ENCODE results near the gene PREX1. TPM values are rescaled to one million over a fixed set of nuclear protein-coding genes. Genes with fewer than 3 reads are reported as not detected.

PREX1 gene
- total RNA-seq, 2 experiments from 2014 or later: 20.7 to 25.3 TPM

GRCh38 chr20:48578397-48579098 is 249.3 kb downstream of the PREX1 start:
- intact Hi-C loops (cut with micrococcal nuclease; ENCODE audit: unreplicated experiment): no loop called here
- Histone ChIP-seq H4K20me1 (ENCODE audit: insufficient read depth, low read length) (no peaks in the 10 kb centered on the region), H3K9me3 (ENCODE audit: low read length) (no peaks in the 10 kb centered on the region), H2AFZ (ENCODE audit: low read length) (no peak overlapping the region), H3K36me3 (ENCODE audit: insufficient read depth, low read length) (no peaks in the 10 kb centered on the region), H3K79me2 (ENCODE audit: insufficient read depth, low read depth, low read length) (no peaks in the 10 kb centered on the region), H3K4me2 (ENCODE audit: low read length) (no peak overlapping the region), H3K27ac (ENCODE audit: low read depth, low read length, poor library complexity, severe bottlenecking) (no peak overlapping the region), H3K4me1 (ENCODE audit: insufficient read depth, low read length, poor library complexity, severe bottlenecking) (no peaks in the 10 kb centered on the region), H3K4me3 (ENCODE audit: low read depth, low read length, poor library complexity, severe bottlenecking) (no peak overlapping the region), H3K9me2 (ENCODE audit: insufficient read depth, low read length) (no peaks in the 10 kb centered on the region)
- no peak for TF ChIP-seq CTCF (conservative IDR thresholded peaks at IDR 0.05; ENCODE audit: low read length)
- no peak for TF ChIP-seq EZH2phosphoT487 (IDR thresholded peaks at IDR 0.05; ENCODE audit: borderline replicate concordance, low read depth, low read length)
- no peak for DNase-seq (ENCODE audit: low spot score)
- ChIA-PET POLR2A (no interaction called here), CTCF (ENCODE audit: unreplicated experiment) (no interaction called here)
- BruUV-seq (replicated peaks): no TSS peak

GRCh38 chr20:48577557-48577956 is 250.2 kb downstream of the PREX1 start:
- POLR2A ChIA-PET: no interaction called here
- H2AFZ ChIP-seq (ENCODE audit: low read length): no peak overlapping the region
- BruUV-seq (replicated peaks): no TSS peak
- CTCF ChIA-PET (ENCODE audit: unreplicated experiment): no interaction called here
- no peaks in the 10 kb centered on the region for H3K9me3 ChIP-seq (ENCODE audit: low read length)
- no peak for DNase-seq (ENCODE audit: low spot score)
- intact Hi-C loops (cut with micrococcal nuclease; ENCODE audit: unreplicated experiment): no loop called here
- H3K4me2 ChIP-seq (ENCODE audit: low read length): no peak overlapping the region
- H3K27ac ChIP-seq (ENCODE audit: low read depth, low read length, poor library complexity, severe bottlenecking): no peak overlapping the region
- H3K36me3 ChIP-seq (ENCODE audit: insufficient read depth, low read length): no peaks in the 10 kb centered on the region
- TF ChIP-seq CTCF (conservative IDR thresholded peaks at IDR 0.05; ENCODE audit: low read length): no peak
- no peak for TF ChIP-seq EZH2phosphoT487 (IDR thresholded peaks at IDR 0.05; ENCODE audit: borderline replicate concordance, low read depth, low read length)
- H3K4me3 ChIP-seq (ENCODE audit: low read depth, low read length, poor library complexity, severe bottlenecking): no peak overlapping the region
- no peaks in the 10 kb centered on the region for H3K79me2 ChIP-seq (ENCODE audit: insufficient read depth, low read depth, low read length)
- H3K4me1 ChIP-seq (ENCODE audit: insufficient read depth, low read length, poor library complexity, severe bottlenecking): no peaks in the 10 kb centered on the region
- H4K20me1 ChIP-seq (ENCODE audit: insufficient read depth, low read length): no peaks in the 10 kb centered on the region
- no peaks in the 10 kb centered on the region for H3K9me2 ChIP-seq (ENCODE audit: insufficient read depth, low read length)

- no peak overlapping the region for H3K27ac ChIP-seq (ENCODE audit: low read depth, low read length, poor library complexity, severe bottlenecking)
- ChIA-PET POLR2A (no interaction called here), CTCF (ENCODE audit: unreplicated experiment) (interaction anchor here (0.6 kb wide), 1 partner anchor 74 kb away, joined by 3 read pairs; no protein-coding TSS in a partner anchor)
- no peak overlapping the region for H3K4me3 ChIP-seq (ENCODE audit: low read depth, low read length, poor library complexity, severe bottlenecking)
- H3K36me3 ChIP-seq (ENCODE audit: insufficient read depth, low read length): no peaks in the 10 kb centered on the region
- H2AFZ ChIP-seq (ENCODE audit: low read length): no peak overlapping the region
- no peak overlapping the region for H3K4me2 ChIP-seq (ENCODE audit: low read length)
- no peaks in the 10 kb centered on the region for H3K4me1 ChIP-seq (ENCODE audit: insufficient read depth, low read length, poor library complexity, severe bottlenecking)
- no TSS peak for BruUV-seq (replicated peaks)
- intact Hi-C loops (cut with micrococcal nuclease; ENCODE audit: unreplicated experiment): no loop called here
- peak; percentile 19 for DNase-seq (ENCODE audit: low spot score)
- no peaks in the 10 kb centered on the region for H3K79me2 ChIP-seq (ENCODE audit: insufficient read depth, low read depth, low read length)
- H3K9me2 ChIP-seq (ENCODE audit: insufficient read depth, low read length): no peaks in the 10 kb centered on the region
- H4K20me1 ChIP-seq (ENCODE audit: insufficient read depth, low read length): no peaks in the 10 kb centered on the region
- no peak for TF ChIP-seq CTCF (conservative IDR thresholded peaks at IDR 0.05; ENCODE audit: low read length)
- no peak for TF ChIP-seq EZH2phosphoT487 (IDR thresholded peaks at IDR 0.05; ENCODE audit: borderline replicate concordance, low read depth, low read length)
- no peaks in the 10 kb centered on the region for H3K9me3 ChIP-seq (ENCODE audit: low read length)
These were observed 253.4 kb downstream of the PREX1 start for GRCh38 chr20:48574383-48574782.

Measured in OCI-LY7 (cell line).